Endodermal cell (in vitro differentiated cells): ENCODE measurements around the gene LANCL2. TPM values are rescaled to one million over a fixed set of nuclear protein-coding genes. Genes with fewer than 3 reads are reported as not detected.

Experiments
- DNase-seq: peaks from one replicate; pipeline ENCODE4 v3.0.0-alpha.2; 2017
- H3K27ac ChIP-seq: 2 replicates; pipeline ENCODE4 v1.5.1; 2013; ENCODE audit warnings: mild to moderate bottlenecking, low read depth, low read length, moderate library complexity
- H3K27me3 ChIP-seq: 2 replicates; pipeline ENCODE4 v1.6.1; 2013; ENCODE audit warnings: mild to moderate bottlenecking, low read length, moderate library complexity; ENCODE audit not compliant: insufficient read depth, control insufficient read depth, poor library complexity, severe bottlenecking
- H3K36me3 ChIP-seq: 2 replicates; pipeline ENCODE4 v1.7.0; 2013; ENCODE audit warnings: mild to moderate bottlenecking, low read length, moderate library complexity; ENCODE audit not compliant: control insufficient read depth, insufficient read depth
- H3K4me1 ChIP-seq: one replicate; pipeline ENCODE4 v1.7.0; 2013; ENCODE audit warnings: low read length; ENCODE audit not compliant: control insufficient read depth, insufficient read depth
- H3K4me3 ChIP-seq: 2 replicates; pipeline ENCODE4 v1.5.1; 2013; ENCODE audit warnings: mild to moderate bottlenecking, low read length, moderate library complexity
- H3K9ac ChIP-seq: 2 replicates; pipeline ENCODE4 v1.6.1; 2013; ENCODE audit warnings: mild to moderate bottlenecking, low read length, moderate library complexity; ENCODE audit not compliant: poor library complexity, severe bottlenecking; ENCODE audit errors: extremely low read depth
- H3K9me3 ChIP-seq: 2 replicates; pipeline ENCODE4 v1.6.1; 2013; ENCODE audit warnings: mild to moderate bottlenecking, low read length, moderate library complexity; ENCODE audit not compliant: control insufficient read depth
- H3K27ac Mint-ChIP-seq: 2 replicates; pipeline ENCODE4 v1.8.0; 2020; ENCODE audit warnings: mixed read lengths
- H3K27me3 Mint-ChIP-seq: 2 replicates; pipeline ENCODE4 v1.8.0; 2021; ENCODE audit warnings: mild to moderate bottlenecking, mixed read lengths; ENCODE audit not compliant: insufficient read depth
- H3K36me3 Mint-ChIP-seq: 2 replicates; pipeline ENCODE4 v1.8.0; 2020; ENCODE audit warnings: low read depth, mixed read lengths
- H3K4me1 Mint-ChIP-seq: 2 replicates; pipeline ENCODE4 v1.8.0; 2020; ENCODE audit warnings: mixed read lengths
- H3K4me3 Mint-ChIP-seq: 2 replicates; pipeline ENCODE4 v1.8.0; 2020; ENCODE audit warnings: mild to moderate bottlenecking, moderate library complexity, mixed read lengths
- H3K9me3 Mint-ChIP-seq: 2 replicates; pipeline ENCODE4 v1.8.0; 2020; ENCODE audit warnings: mild to moderate bottlenecking, mixed read lengths
- CTCF ChIP-seq: fragments of 200-600 bp; sonication (generic); conservative IDR thresholded peaks from 2 replicates; pipeline ENCODE4 v1.5.0; 2021; ENCODE audit warnings: antibody characterized with exemption, mild to moderate bottlenecking
- WGBS, 2 experiments: methylation state at CpG; one replicate each; pipeline versions ENCODE4 v1.1.5 to v1.1.7; 2013; ENCODE audit warnings: missing lambda C conversion rate in 2 of 2, mixed read lengths in 1 of 2; ENCODE audit not compliant: insufficient coverage in 1 of 2, insufficient read length in 1 of 2; 5-methylcytosine and 5-hydroxymethylcytosine counted together
- total RNA-seq, 2 donors: library from RNA; stranded (reverse); fragmentation: NEBNext Ultra II Directional in 1 of 2; extraction: Animal tissue kit (Norgen Biotek cat#: 25700) in 1 of 2; gene quantifications; 2 replicates in 1 of 2; 3 replicates in 1 of 2; pipeline ENCODE4 v1.2.1, GENCODE V29; 2021

LANCL2 gene
- total RNA-seq, 2 donors from 2014 or later: 9.4 to 17.7 TPM

- no peaks in the 10 kb centered on the region for H3K27me3 ChIP-seq
- peaks cover 23% of the 10 kb centered on the region for H3K36me3 ChIP-seq
- WGBS, 2 experiments: 72 to 78% methylated on average over 7 to 12 of the region's 12 CpGs
- Mint-ChIP-seq H3K4me1 (peaks cover 12% of the 10 kb centered on the region), H3K27ac (peak overlapping the region; percentile 40), H3K4me3 (no peak overlapping the region), H3K36me3 (peaks cover 18% of the 10 kb centered on the region), H3K9me3 (no peaks in the 10 kb centered on the region), H3K27me3 (no peaks in the 10 kb centered on the region)
- no peak overlapping the region for H3K27ac ChIP-seq
- no peaks in the 10 kb centered on the region for H3K9me3 ChIP-seq
- H3K4me3 ChIP-seq: no peak overlapping the region
- DNase-seq: peak; percentile 85
- TF ChIP-seq CTCF: no peak
- no peak overlapping the region for H3K9ac ChIP-seq
- no peaks in the 10 kb centered on the region for H3K4me1 ChIP-seq
Measured at GRCh38 chr7:55426676-55427075, 61.5 kb downstream of the LANCL2 start.

DNA sequence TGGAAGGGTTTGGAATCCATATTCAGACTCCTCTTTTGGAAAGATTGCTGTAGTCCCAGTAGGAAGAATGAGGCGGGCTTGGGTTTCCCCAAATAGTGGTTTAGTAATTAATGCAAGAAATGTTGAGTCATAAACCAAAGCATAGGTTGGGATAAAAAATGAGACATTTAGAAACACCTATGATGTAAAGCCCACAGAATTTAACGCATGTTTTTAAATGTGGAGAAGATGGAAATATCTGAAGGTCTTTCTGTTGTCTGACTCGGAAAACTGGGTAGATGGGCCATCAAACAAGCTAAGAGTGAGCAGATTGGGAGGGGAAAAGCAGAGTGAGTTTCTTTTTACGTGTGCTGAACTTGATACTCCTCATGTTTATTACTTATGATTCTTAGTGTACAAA, 62.2 kb downstream of the LANCL2 start:
- H3K27me3 ChIP-seq: no peaks in the 10 kb centered on the region
- H3K36me3 ChIP-seq: peaks cover 27% of the 10 kb centered on the region
- H3K27ac ChIP-seq: no peak overlapping the region
- H3K4me3 Mint-ChIP-seq: no peak overlapping the region
- H3K27ac Mint-ChIP-seq: no peak overlapping the region
- peaks cover 12% of the 10 kb centered on the region for H3K4me1 Mint-ChIP-seq
- no peak for DNase-seq
- H3K4me1 ChIP-seq: no peaks in the 10 kb centered on the region
- no peaks in the 10 kb centered on the region for H3K27me3 Mint-ChIP-seq
- H3K36me3 Mint-ChIP-seq: peaks cover 18% of the 10 kb centered on the region
- H3K4me3 ChIP-seq: no peak overlapping the region
- H3K9ac ChIP-seq: no peak overlapping the region
- H3K9me3 ChIP-seq: no peaks in the 10 kb centered on the region
- no peaks in the 10 kb centered on the region for H3K9me3 Mint-ChIP-seq
- no peak for TF ChIP-seq CTCF
- WGBS, 2 experiments: 76 to 80% methylated on average over 3 to 4 of the region's 4 CpGs

- DNase-seq: no peak
Measured at GRCh38 chr7:55427800-55428199, 62.7 kb downstream of the LANCL2 start.

More at GRCh38 chr7:55427800-55428199, 62.7 kb downstream of the LANCL2 start:
- H3K4me1 Mint-ChIP-seq: peaks cover 12% of the 10 kb centered on the region
- peak overlapping the region; percentile 81 for H3K27ac ChIP-seq
- H3K27ac Mint-ChIP-seq: no peak overlapping the region
- no peak overlapping the region for H3K4me3 Mint-ChIP-seq
- H3K9me3 ChIP-seq: no peaks in the 10 kb centered on the region
- no peaks in the 10 kb centered on the region for H3K27me3 ChIP-seq
- 91 to 93% methylated on average over 8 to 11 of the region's 11 CpGs for WGBS, 2 experiments
- no peak overlapping the region for H3K9ac ChIP-seq
- no peaks in the 10 kb centered on the region for H3K4me1 ChIP-seq
- no peaks in the 10 kb centered on the region for H3K27me3 Mint-ChIP-seq
- no peak for TF ChIP-seq CTCF
- H3K36me3 Mint-ChIP-seq: peaks cover 18% of the 10 kb centered on the region
- peaks cover 27% of the 10 kb centered on the region for H3K36me3 ChIP-seq
- H3K9me3 Mint-ChIP-seq: no peaks in the 10 kb centered on the region
- no peak overlapping the region for H3K4me3 ChIP-seq
